Activated CD8-positive, alpha-beta memory T cell treated with anti-CD3 and anti-CD28 coated beads, Interleukin-2, amount 50 U/mL, for 4 hours (primary cell): Measurements from ENCODE around the gene ADAMTS3.

Experiments
- DNase-seq: peaks from one replicate; pipeline ENCODE4 v3.0.0-alpha.2; 2020

The ADAMTS3 gene

GRCh38 chr4:72275381-72275780 lies 293.6 kb downstream of the ADAMTS3 start:
- DNase-seq, result no peak

- DNase-seq, result no peak
These were observed 294.8 kb downstream of the ADAMTS3 start for GRCh38 chr4:72274251-72274650.

- no peak for DNase-seq
These were observed 313.8 kb downstream of the ADAMTS3 start for GRCh38 chr4:72255269-72255668.

DNA sequence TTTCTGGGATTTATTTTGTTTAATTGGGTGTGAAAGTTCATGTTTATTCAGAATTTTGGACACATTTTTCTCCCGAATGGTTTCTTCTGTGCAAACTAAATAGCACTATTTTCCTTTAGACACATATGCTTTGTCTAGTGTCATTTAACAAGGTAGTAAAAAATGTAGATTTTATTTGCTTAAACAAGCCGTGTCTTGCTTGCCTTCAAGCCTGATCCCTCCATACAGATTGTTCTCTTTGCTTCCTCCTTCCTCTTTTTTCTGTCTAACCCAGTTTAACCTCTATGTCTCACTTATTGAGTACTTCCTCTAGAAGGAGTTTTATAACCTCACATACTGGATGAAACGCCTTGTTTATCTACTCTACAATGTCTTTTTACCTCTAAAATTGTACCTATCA lies 325.4 kb downstream of the ADAMTS3 start:
- no peak for DNase-seq

GRCh38 chr4:72239487-72240116 lies 329.4 kb downstream of the ADAMTS3 start:
- no peak for DNase-seq
